Measurements from ENCODE around the gene GSTT4.
"Not testable (repeated sequence)": the region's sequence is repeated elsewhere in the genome, so short reads cannot be mapped to it uniquely, and the experiment has no call there.

DNA sequence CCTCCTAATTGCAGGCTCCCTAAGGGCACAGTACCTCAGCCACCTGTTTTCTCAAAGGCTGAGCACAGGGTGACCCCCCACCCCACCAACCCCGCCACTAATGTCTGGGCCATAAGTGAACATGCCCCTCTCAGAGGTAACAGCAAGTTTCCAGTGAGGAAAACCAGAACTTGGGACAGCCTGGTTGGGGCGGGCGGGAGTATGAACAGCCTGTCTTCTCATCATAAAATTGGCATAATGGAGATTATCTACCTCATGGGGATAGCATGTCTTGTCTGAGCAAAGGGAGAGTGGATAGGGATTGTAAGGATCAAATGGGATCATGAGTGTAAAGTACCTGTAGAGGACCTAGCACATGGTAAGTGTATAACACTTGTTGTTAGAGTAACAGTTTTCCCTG lies 33.3 kb downstream of the GSTT4 start:
- not testable (repeated sequence) for TF ChIP-seq POLR2A (IDR thresholded peaks at IDR 0.05)
- TF ChIP-seq, protein P1, sequence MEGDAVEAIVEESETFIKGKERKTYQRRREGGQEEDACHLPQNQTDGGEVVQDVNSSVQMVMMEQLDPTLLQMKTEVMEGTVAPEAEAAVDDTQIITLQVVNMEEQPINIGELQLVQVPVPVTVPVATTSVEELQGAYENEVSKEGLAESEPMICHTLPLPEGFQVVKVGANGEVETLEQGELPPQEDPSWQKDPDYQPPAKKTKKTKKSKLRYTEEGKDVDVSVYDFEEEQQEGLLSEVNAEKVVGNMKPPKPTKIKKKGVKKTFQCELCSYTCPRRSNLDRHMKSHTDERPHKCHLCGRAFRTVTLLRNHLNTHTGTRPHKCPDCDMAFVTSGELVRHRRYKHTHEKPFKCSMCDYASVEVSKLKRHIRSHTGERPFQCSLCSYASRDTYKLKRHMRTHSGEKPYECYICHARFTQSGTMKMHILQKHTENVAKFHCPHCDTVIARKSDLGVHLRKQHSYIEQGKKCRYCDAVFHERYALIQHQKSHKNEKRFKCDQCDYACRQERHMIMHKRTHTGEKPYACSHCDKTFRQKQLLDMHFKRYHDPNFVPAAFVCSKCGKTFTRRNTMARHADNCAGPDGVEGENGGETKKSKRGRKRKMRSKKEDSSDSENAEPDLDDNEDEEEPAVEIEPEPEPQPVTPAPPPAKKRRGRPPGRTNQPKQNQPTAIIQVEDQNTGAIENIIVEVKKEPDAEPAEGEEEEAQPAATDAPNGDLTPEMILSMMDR (IDR thresholded peaks at IDR 0.05) = not testable (repeated sequence)

Data from transverse colon (tissue), 3 donors.